ENCODE data around the gene PLPPR3. TPM values are rescaled to one million over a fixed set of nuclear protein-coding genes. Genes with fewer than 3 reads are reported as not detected.
"Not testable (repeated sequence)": the region's sequence is repeated elsewhere in the genome, so short reads cannot be mapped to it uniquely, and the experiment has no call there.

The PLPPR3 gene
- total and polyA plus RNA-seq, 10 donors, result 0.03 to 0.79 (median 0.42) TPM; not detected in 4

- peaks cover 0 to 37% (median 28%) of the 10 kb centered on the region in 7 donors for H3K27me3 ChIP-seq (replicated peaks in 1 of 7)
- H3K4me3 ChIP-seq, result peak overlapping the region in 5 of 8 donors; percentile 13 to 62 (median 33)
- no peak overlapping the region for H3K27ac ChIP-seq
- intact Hi-C loops (cut with DNase I; ENCODE audit: low total_unique reads), result no loop called here
- WGBS, 5 donors, result 2 to 8% (median 3%) methylated on average over 17 to 64 of the region's 64 CpGs
- DNase-seq, result no peak
- H3K4me1 ChIP-seq, result peaks cover 0 to 49% (median 23%) of the 10 kb centered on the region in 6 donors
- TF ChIP-seq, protein P1, sequence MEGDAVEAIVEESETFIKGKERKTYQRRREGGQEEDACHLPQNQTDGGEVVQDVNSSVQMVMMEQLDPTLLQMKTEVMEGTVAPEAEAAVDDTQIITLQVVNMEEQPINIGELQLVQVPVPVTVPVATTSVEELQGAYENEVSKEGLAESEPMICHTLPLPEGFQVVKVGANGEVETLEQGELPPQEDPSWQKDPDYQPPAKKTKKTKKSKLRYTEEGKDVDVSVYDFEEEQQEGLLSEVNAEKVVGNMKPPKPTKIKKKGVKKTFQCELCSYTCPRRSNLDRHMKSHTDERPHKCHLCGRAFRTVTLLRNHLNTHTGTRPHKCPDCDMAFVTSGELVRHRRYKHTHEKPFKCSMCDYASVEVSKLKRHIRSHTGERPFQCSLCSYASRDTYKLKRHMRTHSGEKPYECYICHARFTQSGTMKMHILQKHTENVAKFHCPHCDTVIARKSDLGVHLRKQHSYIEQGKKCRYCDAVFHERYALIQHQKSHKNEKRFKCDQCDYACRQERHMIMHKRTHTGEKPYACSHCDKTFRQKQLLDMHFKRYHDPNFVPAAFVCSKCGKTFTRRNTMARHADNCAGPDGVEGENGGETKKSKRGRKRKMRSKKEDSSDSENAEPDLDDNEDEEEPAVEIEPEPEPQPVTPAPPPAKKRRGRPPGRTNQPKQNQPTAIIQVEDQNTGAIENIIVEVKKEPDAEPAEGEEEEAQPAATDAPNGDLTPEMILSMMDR (IDR thresholded peaks at IDR 0.05 in 8 of 11, conservative IDR thresholded peaks at IDR 0.05 in 3 of 11), result no peak
- TF ChIP-seq POLR2A (IDR thresholded peaks at IDR 0.05), result no peak
- TF ChIP-seq POLR2AphosphoS5 (IDR thresholded peaks at IDR 0.05), result no peak
- H3K9me3 ChIP-seq, result no peaks in the 10 kb centered on the region
- H3K36me3 ChIP-seq, result no peaks in the 10 kb centered on the region
Measured at GRCh38 chr19:821231-821824, 427 bp downstream of the PLPPR3 start.

DNA sequence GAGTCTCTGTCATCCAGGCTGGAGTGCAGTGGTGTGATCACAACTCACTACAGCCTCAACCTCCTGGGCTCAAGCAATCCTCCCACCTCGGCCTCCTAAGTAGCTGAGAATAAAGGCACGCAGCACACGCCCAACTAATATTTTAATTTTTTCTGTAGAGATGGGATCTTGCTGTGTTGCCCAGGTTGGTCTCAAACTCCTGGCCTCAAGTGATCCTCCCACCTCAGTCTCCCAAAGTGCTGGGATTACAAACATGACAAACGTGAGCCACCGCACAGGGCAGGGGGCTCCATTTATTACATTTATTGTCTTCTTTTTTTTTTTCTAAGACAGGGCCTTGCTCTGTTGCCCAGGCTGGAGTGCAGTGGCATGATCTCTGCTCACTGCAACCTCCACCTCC, 1.5 kb downstream of the PLPPR3 start:
- Histone ChIP-seq H3K27me3 (replicated peaks in 1 of 7) (peaks cover 0 to 37% (median 28%) of the 10 kb centered on the region in 7 donors), H3K4me1 (peaks cover 0 to 44% (median 22%) of the 10 kb centered on the region in 6 donors)
- intact Hi-C loops (cut with DNase I; ENCODE audit: low total_unique reads); H3K27ac ChIP-seq; DNase-seq; H3K9me3 ChIP-seq; H3K36me3 ChIP-seq; H3K4me3 ChIP-seq: not testable (repeated sequence)
- WGBS, 5 donors, result 83 to 98% (median 94%) methylated on average over 5 of the region's 5 CpGs

- H3K9me3 ChIP-seq, result peaks cover 0 to 3% (median 0%) of the 10 kb centered on the region in 8 donors
- no peak overlapping the region for H3K27ac ChIP-seq
- peaks cover 0 to 7% (median 6%) of the 10 kb centered on the region in 7 donors for H3K27me3 ChIP-seq (replicated peaks in 1 of 7)
- TF ChIP-seq POLR2A (IDR thresholded peaks at IDR 0.05) (no peak), POLR2AphosphoS5 (IDR thresholded peaks at IDR 0.05) (no peak)
- WGBS, 5 donors, result 92 to 98% (median 95%) methylated on average over 2 of the region's 2 CpGs
- intact Hi-C loops (cut with DNase I; ENCODE audit: low total_unique reads), result no loop called here
- no peak overlapping the region for H3K4me3 ChIP-seq
- DNase-seq, result no peak
- H3K36me3 ChIP-seq, result peaks cover 0 to 42% (median 19%) of the 10 kb centered on the region in 6 donors
- peaks cover 0 to 8% (median 5%) of the 10 kb centered on the region in 6 donors for H3K4me1 ChIP-seq
Measured at GRCh38 chr19:816500-816857, 5.3 kb downstream of the PLPPR3 start.

GRCh38 chr19:815775-816499, 5.8 kb downstream of the PLPPR3 start:
- Histone ChIP-seq H3K9me3 (peaks cover 0 to 3% (median 0%) of the 10 kb centered on the region in 8 donors), H3K4me1 (peaks cover 0 to 3% (median under 1%) of the 10 kb centered on the region in 6 donors), H3K27ac (no peak overlapping the region), H3K27me3 (replicated peaks in 1 of 7) (peaks cover 0 to 1% (median under 1%) of the 10 kb centered on the region in 7 donors), H3K36me3 (peaks cover 4 to 48% (median 24%) of the 10 kb centered on the region in 6 donors), H3K4me3 (no peak overlapping the region)
- no peak for TF ChIP-seq POLR2A (IDR thresholded peaks at IDR 0.05)
- no peak for TF ChIP-seq POLR2AphosphoS5 (IDR thresholded peaks at IDR 0.05)
- TF ChIP-seq, protein P1 (IDR thresholded peaks at IDR 0.05 in 8 of 11, conservative IDR thresholded peaks at IDR 0.05 in 3 of 11), result no peak
- intact Hi-C loops (cut with DNase I; ENCODE audit: low total_unique reads), result no loop called here
- WGBS, 5 donors, result 93 to 98% (median 95%) methylated on average over 12 to 13 of the region's 13 CpGs
- DNase-seq, result no peak
